Right atrium auricular region (tissue), 2 donors: ENCODE results near the gene AFAP1L1. TPM values are rescaled to one million over a fixed set of nuclear protein-coding genes. Genes with fewer than 3 reads are reported as not detected.

Experiments
- DNase-seq: peaks from one replicate; pipeline ENCODE4 v3.0.0-alpha.2; 2019; ENCODE audit warnings: low spot score
- H3K27ac ChIP-seq, 2 donors: fragments of 200-600 bp; sonication (generic); 1 replicate in 1 of 2; 2 replicates in 1 of 2; pipeline ENCODE4 v1.5.1; 2016 to 2019
- H3K27me3 ChIP-seq, 2 donors: fragments of 200-600 bp; sonication (generic); one replicate each; pipeline versions ENCODE4 v1.5.1 to v1.6.0; 2017 to 2019
- H3K36me3 ChIP-seq: fragments of 200-600 bp; sonication (generic); one replicate; pipeline ENCODE4 v1.5.1; 2016
- H3K4me1 ChIP-seq, 2 donors: fragments of 200-600 bp; sonication (generic); one replicate each; pipeline versions ENCODE4 v1.5.1 to v1.6.0; 2017 to 2019
- H3K4me3 ChIP-seq, 2 donors: fragments of 200-600 bp; sonication (generic); 1 replicate in 1 of 2; 2 replicates in 1 of 2; pipeline ENCODE4 v1.5.1; 2017 to 2019; ENCODE audit warnings: mild to moderate bottlenecking in 1 of 2, moderate library complexity in 1 of 2
- H3K9me3 ChIP-seq, 2 donors: fragments of 200-600 bp; sonication (generic); one replicate each; pipeline ENCODE4 v1.5.1; 2019
- total RNA-seq, 2 donors: library from RNA; depleted of rRNA; stranded (reverse); fragments of >200 nt; gene quantifications; one replicate each; pipeline ENCODE4 v1.1.0, GENCODE V29; 2016
- TF ChIP-seq, protein P1 (sequence below), 2 donors: fragments of 200-600 bp; sonication (generic); IDR thresholded peaks; one replicate each; pipeline ENCODE4 v1.5.1; 2019; ENCODE audit warnings: antibody characterized with exemption in 2 of 2

The AFAP1L1 gene
- total RNA-seq, 2 donors from 2014 or later: 45.6 to 48.9 TPM

GRCh38 chr5:149240354-149240998, 31.2 kb upstream of the AFAP1L1 start:
- H3K4me1 ChIP-seq: peaks cover 0 to 7% of the 10 kb centered on the region in 2 donors
- H3K4me3 ChIP-seq: no peak overlapping the region
- no peak overlapping the region for H3K27ac ChIP-seq
- peaks cover 83% of the 10 kb centered on the region for H3K36me3 ChIP-seq
- DNase-seq: no peak
- H3K27me3 ChIP-seq: no peaks in the 10 kb centered on the region
- TF ChIP-seq, protein P1, sequence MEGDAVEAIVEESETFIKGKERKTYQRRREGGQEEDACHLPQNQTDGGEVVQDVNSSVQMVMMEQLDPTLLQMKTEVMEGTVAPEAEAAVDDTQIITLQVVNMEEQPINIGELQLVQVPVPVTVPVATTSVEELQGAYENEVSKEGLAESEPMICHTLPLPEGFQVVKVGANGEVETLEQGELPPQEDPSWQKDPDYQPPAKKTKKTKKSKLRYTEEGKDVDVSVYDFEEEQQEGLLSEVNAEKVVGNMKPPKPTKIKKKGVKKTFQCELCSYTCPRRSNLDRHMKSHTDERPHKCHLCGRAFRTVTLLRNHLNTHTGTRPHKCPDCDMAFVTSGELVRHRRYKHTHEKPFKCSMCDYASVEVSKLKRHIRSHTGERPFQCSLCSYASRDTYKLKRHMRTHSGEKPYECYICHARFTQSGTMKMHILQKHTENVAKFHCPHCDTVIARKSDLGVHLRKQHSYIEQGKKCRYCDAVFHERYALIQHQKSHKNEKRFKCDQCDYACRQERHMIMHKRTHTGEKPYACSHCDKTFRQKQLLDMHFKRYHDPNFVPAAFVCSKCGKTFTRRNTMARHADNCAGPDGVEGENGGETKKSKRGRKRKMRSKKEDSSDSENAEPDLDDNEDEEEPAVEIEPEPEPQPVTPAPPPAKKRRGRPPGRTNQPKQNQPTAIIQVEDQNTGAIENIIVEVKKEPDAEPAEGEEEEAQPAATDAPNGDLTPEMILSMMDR (IDR thresholded peaks at IDR 0.05): no peak
- no peaks in the 10 kb centered on the region for H3K9me3 ChIP-seq

DNA sequence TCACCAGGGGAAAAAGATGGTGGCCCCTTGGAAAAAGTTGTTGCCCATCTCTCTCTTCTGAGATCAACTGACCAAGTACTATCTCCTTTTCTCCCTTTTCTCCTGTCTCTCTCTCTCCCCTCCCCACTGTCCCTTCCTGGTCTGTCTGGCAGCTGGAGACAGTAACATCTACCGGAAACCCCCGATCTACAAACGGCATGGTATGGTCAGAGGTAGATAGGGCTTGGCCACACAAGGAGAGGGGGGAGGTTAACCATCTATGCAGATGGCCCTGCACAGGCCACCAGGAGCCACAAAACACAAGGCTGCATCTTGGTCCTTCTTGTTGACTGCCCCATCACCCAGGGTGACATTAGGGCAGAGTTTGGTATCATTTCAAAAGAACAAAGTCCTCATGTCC, 29.3 kb upstream of the AFAP1L1 start:
- Histone ChIP-seq H3K9me3 (no peaks in the 10 kb centered on the region), H3K27ac (no peak overlapping the region), H3K4me3 (no peak overlapping the region), H3K27me3 (no peaks in the 10 kb centered on the region), H3K4me1 (no peaks in the 10 kb centered on the region), H3K36me3 (peaks cover 89% of the 10 kb centered on the region)
- DNase-seq: no peak
- TF ChIP-seq, protein P1 (IDR thresholded peaks at IDR 0.05): no peak

DNA sequence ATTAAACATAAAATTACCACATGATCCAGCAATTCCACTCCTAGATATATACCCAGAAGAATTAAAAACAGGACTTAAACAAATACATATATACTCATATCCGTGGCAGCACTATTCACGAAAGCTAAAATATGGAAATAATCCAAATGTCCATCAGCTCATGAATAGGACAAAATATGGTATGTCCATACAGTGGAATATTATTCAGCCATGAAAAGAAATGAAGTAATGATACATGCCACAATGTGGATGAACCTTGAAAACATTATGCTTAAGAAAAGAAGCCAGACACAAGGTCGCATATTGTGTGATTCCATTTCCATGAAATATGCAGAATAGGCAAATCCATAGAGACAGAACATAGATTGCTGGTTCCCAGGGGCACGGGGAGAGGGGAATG, 24.8 kb upstream of the AFAP1L1 start:
- DNase-seq: no peak
- Histone ChIP-seq H3K27me3 (no peaks in the 10 kb centered on the region), H3K4me1 (no peaks in the 10 kb centered on the region), H3K4me3 (no peak overlapping the region), H3K27ac (no peak overlapping the region), H3K9me3 (no peaks in the 10 kb centered on the region), H3K36me3 (peaks cover 97% of the 10 kb centered on the region)
- TF ChIP-seq, protein P1 (IDR thresholded peaks at IDR 0.05): no peak

DNA sequence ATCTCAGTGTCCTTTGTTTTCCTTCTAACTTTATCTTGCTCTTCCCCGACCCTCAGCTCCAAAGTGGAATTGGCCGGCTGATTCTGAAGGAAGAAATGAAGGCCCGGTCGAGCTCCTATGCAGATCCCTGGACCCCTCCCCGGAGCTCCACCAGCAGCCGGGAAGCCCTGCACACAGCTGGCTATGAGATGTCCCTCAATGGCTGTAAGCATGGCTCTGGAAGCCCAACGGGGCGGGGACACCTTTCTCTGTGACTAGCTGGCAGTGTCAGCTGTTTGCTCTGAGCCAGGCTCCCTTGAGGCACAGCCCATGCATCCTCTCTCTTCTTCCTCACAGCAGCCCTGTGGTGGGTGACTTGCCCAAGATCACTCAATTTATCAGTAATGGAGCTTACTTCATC, 23.9 kb upstream of the AFAP1L1 start:
- no peak overlapping the region for H3K27ac ChIP-seq
- H3K4me3 ChIP-seq: no peak overlapping the region
- H3K27me3 ChIP-seq: no peaks in the 10 kb centered on the region
- H3K9me3 ChIP-seq: no peaks in the 10 kb centered on the region
- TF ChIP-seq, protein P1 (IDR thresholded peaks at IDR 0.05): no peak
- no peak for DNase-seq
- no peaks in the 10 kb centered on the region for H3K4me1 ChIP-seq
- H3K36me3 ChIP-seq: peaks cover 100% of the 10 kb centered on the region

DNA sequence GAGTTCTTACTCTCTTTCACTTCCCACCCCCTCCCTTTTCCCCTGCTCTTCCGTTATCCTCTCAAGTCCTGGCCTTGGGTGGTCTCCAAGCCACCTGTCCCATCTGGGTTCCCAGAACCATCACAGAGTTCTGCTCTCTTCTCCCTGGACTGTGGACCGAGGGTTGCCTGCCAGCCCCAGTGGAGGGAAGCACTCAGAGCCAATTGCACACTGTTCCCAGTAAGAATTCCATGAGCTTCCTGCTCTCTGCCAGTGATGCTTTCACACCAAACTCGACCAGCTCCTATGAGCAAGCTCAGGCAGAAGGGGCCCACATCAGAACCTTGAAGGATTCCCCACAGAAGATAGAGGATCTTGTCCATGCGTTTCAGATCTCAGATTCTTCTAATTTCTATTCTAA, 20.1 kb upstream of the AFAP1L1 start:
- H3K27me3 ChIP-seq: no peaks in the 10 kb centered on the region
- peaks cover 78% of the 10 kb centered on the region for H3K36me3 ChIP-seq
- H3K4me1 ChIP-seq: no peaks in the 10 kb centered on the region
- no peak for DNase-seq
- H3K9me3 ChIP-seq: no peaks in the 10 kb centered on the region
- TF ChIP-seq, protein P1 (IDR thresholded peaks at IDR 0.05): no peak
- H3K4me3 ChIP-seq: no peak overlapping the region
- H3K27ac ChIP-seq: no peak overlapping the region

DNA sequence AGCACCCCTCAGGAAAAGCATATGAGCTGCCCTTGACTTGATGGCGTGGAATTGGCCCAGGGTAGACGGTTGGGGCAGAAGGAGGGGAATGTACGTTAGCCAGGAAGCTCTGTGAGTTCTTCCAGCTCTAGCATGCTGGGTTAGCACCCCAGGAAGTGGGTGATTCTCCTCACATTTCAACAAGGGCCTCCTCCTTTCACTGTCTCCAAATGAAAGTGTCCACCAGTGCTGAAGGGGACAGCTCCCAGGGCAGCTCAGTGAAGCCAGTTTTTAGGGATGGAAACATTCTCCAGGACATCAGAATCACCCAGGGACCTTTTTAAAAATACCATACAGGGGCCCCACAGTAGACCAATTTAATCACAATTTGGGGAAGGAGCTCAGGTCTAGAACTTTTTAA, 17.2 kb upstream of the AFAP1L1 start:
- TF ChIP-seq, protein P1 (IDR thresholded peaks at IDR 0.05): no peak
- Histone ChIP-seq H3K4me3 (no peak overlapping the region), H3K36me3 (peaks cover 59% of the 10 kb centered on the region)

More for the DNA sequence above, 17.2 kb upstream of the AFAP1L1 start:
- Histone ChIP-seq H3K4me1 (no peaks in the 10 kb centered on the region), H3K9me3 (no peaks in the 10 kb centered on the region), H3K27ac (no peak overlapping the region), H3K27me3 (no peaks in the 10 kb centered on the region)
- DNase-seq: no peak
